H9 (cell line): ENCODE data around the gene SWAP70. TPM values are rescaled to one million over a fixed set of nuclear protein-coding genes. Genes with fewer than 3 reads are reported as not detected.

Source experiments
- DNase-seq: peaks from one replicate; pipeline ENCODE4 v3.0.0-alpha.2; 2017
- H2AFZ ChIP-seq: one replicate; pipeline ENCODE4 v1.6.1; 2013; ENCODE audit warnings: mild to moderate bottlenecking, low read length, control low read depth, moderate library complexity
- H2AK5ac ChIP-seq: 2 replicates; pipeline ENCODE4 v1.6.1; 2013; ENCODE audit warnings: low read length, control low read depth, mixed read lengths; ENCODE audit not compliant: insufficient read length
- H2BK120ac ChIP-seq: one replicate; pipeline ENCODE4 v1.6.1; 2013; ENCODE audit warnings: low read depth, mild to moderate bottlenecking, low read length, control low read depth, inconsistent platforms; ENCODE audit not compliant: poor library complexity, severe bottlenecking
- H2BK12ac ChIP-seq: 2 replicates; pipeline ENCODE4 v1.6.1; 2013; ENCODE audit warnings: low read length, control low read depth, mixed read lengths, low read depth; ENCODE audit not compliant: insufficient read length
- H2BK15ac ChIP-seq: 2 replicates; pipeline ENCODE4 v1.6.1; 2013; ENCODE audit warnings: low read depth, low read length, control low read depth
- H2BK20ac ChIP-seq: one replicate; pipeline ENCODE4 v1.6.1; 2013; ENCODE audit warnings: low read depth, mild to moderate bottlenecking, low read length, control low read depth, inconsistent platforms; ENCODE audit not compliant: poor library complexity, severe bottlenecking
- H2BK5ac ChIP-seq: 2 replicates; pipeline ENCODE4 v1.6.1; 2013; ENCODE audit warnings: low read length, control low read depth, mixed read lengths; ENCODE audit not compliant: insufficient read length
- H3K14ac ChIP-seq: 2 replicates; pipeline ENCODE4 v1.6.1; 2013; ENCODE audit warnings: low read length, control low read depth; ENCODE audit not compliant: insufficient read depth
- H3K18ac ChIP-seq: 2 replicates; pipeline ENCODE4 v1.6.1; 2013; ENCODE audit warnings: low read depth, mild to moderate bottlenecking, mixed read lengths, low read length, control low read depth; ENCODE audit not compliant: insufficient read length
- H3K23ac ChIP-seq: 2 replicates; pipeline ENCODE4 v1.6.1; 2013; ENCODE audit warnings: low read length, control low read depth, mixed read lengths, low read depth; ENCODE audit not compliant: insufficient read length
- H3K23me2 ChIP-seq: 2 replicates; pipeline ENCODE4 v1.6.1; 2013; ENCODE audit warnings: low read depth, mild to moderate bottlenecking, mixed read lengths, low read length, control low read depth; ENCODE audit not compliant: insufficient read length, poor library complexity, severe bottlenecking
- H3K27ac ChIP-seq: 2 replicates; pipeline ENCODE4 v1.5.1; 2013; ENCODE audit warnings: low read length, control low read depth, mixed read lengths, low read depth; ENCODE audit not compliant: insufficient read length
- H3K27me3 ChIP-seq: 2 replicates; pipeline ENCODE4 v1.6.1; 2013; ENCODE audit warnings: low read length, control low read depth, inconsistent platforms; ENCODE audit not compliant: insufficient read depth
- H3K4ac ChIP-seq: 2 replicates; pipeline ENCODE4 v1.6.1; 2013; ENCODE audit warnings: low read depth, mild to moderate bottlenecking, control low read depth, inconsistent platforms, low read length, moderate library complexity
- H3K4me1 ChIP-seq: 2 replicates; pipeline ENCODE4 v1.6.1; 2013; ENCODE audit warnings: low read length, control low read depth, inconsistent platforms; ENCODE audit not compliant: insufficient read depth
- H3K4me2 ChIP-seq: 2 replicates; pipeline ENCODE4 v1.6.1; 2013; ENCODE audit warnings: low read length, control low read depth, mixed read lengths; ENCODE audit not compliant: insufficient read length, insufficient read depth
- H3K56ac ChIP-seq: 2 replicates; pipeline ENCODE4 v1.6.1; 2013; ENCODE audit warnings: low read depth, mild to moderate bottlenecking, mixed read lengths, low read length, control low read depth; ENCODE audit not compliant: insufficient read length
- H3K79me1 ChIP-seq: 2 replicates; pipeline ENCODE4 v1.6.1; 2013; ENCODE audit warnings: low read depth, mild to moderate bottlenecking, moderate library complexity, low read length, control low read depth, inconsistent platforms; ENCODE audit not compliant: insufficient read depth, poor library complexity, severe bottlenecking
- H3K79me2 ChIP-seq: 2 replicates; pipeline ENCODE4 v1.6.1; 2013; ENCODE audit warnings: low read length, control low read depth, inconsistent platforms; ENCODE audit not compliant: insufficient read depth
- H3K9ac ChIP-seq: 2 replicates; pipeline ENCODE4 v1.6.1; 2013; ENCODE audit warnings: low read length, control low read depth, mixed read lengths; ENCODE audit not compliant: insufficient read length; ENCODE audit errors: extremely low read depth
- H3K9me3 ChIP-seq: one replicate; pipeline ENCODE4 v1.6.1; 2013; ENCODE audit warnings: low read depth, low read length, inconsistent platforms; ENCODE audit not compliant: control insufficient read depth
- H3T11ph ChIP-seq: one replicate; pipeline ENCODE4 v1.6.1; 2013; ENCODE audit warnings: mild to moderate bottlenecking, low read length, control low read depth, inconsistent platforms
- H4K20me1 ChIP-seq: one replicate; pipeline ENCODE4 v1.6.1; 2013; ENCODE audit not compliant: control insufficient read depth, insufficient read length, insufficient read depth
- H4K5ac ChIP-seq: 2 replicates; pipeline ENCODE4 v1.6.1; 2013; ENCODE audit warnings: low read depth, mild to moderate bottlenecking, mixed read lengths, low read length, control low read depth; ENCODE audit not compliant: insufficient read length
- H4K8ac ChIP-seq: replicated peaks from 2 replicates; pipeline ENCODE4 v1.6.1; 2013; ENCODE audit warnings: low read length, control low read depth, mixed read lengths, low read depth; ENCODE audit not compliant: insufficient read length
- H4K91ac ChIP-seq: 2 replicates; pipeline ENCODE4 v1.6.1; 2013; ENCODE audit warnings: low read depth, mild to moderate bottlenecking, moderate library complexity, mixed read lengths, low read length, control low read depth; ENCODE audit not compliant: insufficient read length
- H3K27ac Mint-ChIP-seq, 3 experiments: 2 replicates in 2 of 3; 3 replicates in 1 of 3; pipeline ENCODE4 v1.8.0; 2020 to 2021; ENCODE audit warnings: mixed read lengths in 3 of 3, mild to moderate bottlenecking in 1 of 3, moderate library complexity in 1 of 3
- H3K27me3 Mint-ChIP-seq: 2 replicates; pipeline ENCODE4 v1.8.0; 2021; ENCODE audit warnings: low read depth, mild to moderate bottlenecking, moderate library complexity, mixed read lengths
- H3K36me3 Mint-ChIP-seq, 3 experiments: 2 replicates in 2 of 3; 3 replicates in 1 of 3; pipeline ENCODE4 v1.8.0; 2020 to 2021; ENCODE audit warnings: low read depth in 3 of 3, mixed read lengths in 3 of 3; ENCODE audit not compliant: insufficient read depth in 1 of 3
- H3K4me1 Mint-ChIP-seq, 2 experiments: 2 replicates each; pipeline ENCODE4 v1.8.0; 2020; ENCODE audit warnings: mixed read lengths in 2 of 2
- H3K4me3 Mint-ChIP-seq, 2 experiments: 2 replicates in 1 of 2; 3 replicates in 1 of 2; pipeline ENCODE4 v1.8.0; 2020 to 2021; ENCODE audit warnings: mild to moderate bottlenecking in 2 of 2, mixed read lengths in 2 of 2, moderate library complexity in 1 of 2
- H3K9me3 Mint-ChIP-seq, 2 experiments: 2 replicates in 1 of 2; 3 replicates in 1 of 2; pipeline ENCODE4 v1.8.0; 2020; ENCODE audit warnings: mild to moderate bottlenecking in 2 of 2, mixed read lengths in 2 of 2, moderate library complexity in 1 of 2
- CTCF ChIP-seq: fragments of 200-600 bp; sonication (generic); conservative IDR thresholded peaks from 3 replicates; pipeline ENCODE4 v1.8.0; 2021; ENCODE audit warnings: antibody characterized with exemption, mild to moderate bottlenecking
- WGBS: extraction: QIAGEN DNeasy Blood & Tissue Kit; methylation state at CpG from one replicate; pipeline ENCODE4 v1.1.7; 2013; ENCODE audit warnings: missing lambda C conversion rate, low lambda C conversion rate, mixed read lengths; ENCODE audit not compliant: insufficient read length; ENCODE audit errors: extremely low coverage; 5-methylcytosine and 5-hydroxymethylcytosine counted together
- total RNA-seq: library from RNA; stranded (reverse); gene quantifications from 2 replicates; pipeline ENCODE4 v1.2.1, GENCODE V29; 2021

The SWAP70 gene
- total RNA-seq, 1 experiment from 2014 or later, result 34.4 TPM

DNA sequence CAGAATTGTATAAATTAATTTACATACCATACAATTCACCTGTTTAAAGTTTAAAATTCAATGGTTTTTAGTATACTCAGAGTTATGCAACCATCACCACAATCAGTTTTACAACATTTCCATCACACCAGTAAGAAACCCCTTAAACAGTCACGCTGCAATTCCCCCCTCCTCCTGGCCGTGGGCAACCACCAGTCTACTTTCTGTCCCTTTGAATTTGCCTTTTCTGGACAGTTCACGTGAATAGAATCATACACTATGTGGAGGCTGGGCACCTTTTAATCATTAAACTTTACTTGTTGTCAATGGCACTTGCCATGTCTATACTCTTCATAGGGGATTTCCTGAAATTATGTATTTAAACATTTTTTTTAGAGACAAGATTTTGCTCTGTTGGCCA, 20.1 kb upstream of the SWAP70 start:
- Mint-ChIP-seq H3K4me1 (peaks cover 4 to 7% of the 10 kb centered on the region in 2 experiments), H3K36me3 (peaks cover 0 to 9% (median 4%) of the 10 kb centered on the region in 3 experiments; a peak in 3 of 7 replicates), H3K9me3 (peaks cover 9 to 10% of the 10 kb centered on the region in 2 experiments; a peak in 4 of 5 replicates), H3K27ac (no peak overlapping the region), H3K4me3 (no peak overlapping the region), H3K27me3 (no peaks in the 10 kb centered on the region)
- Histone ChIP-seq H3K27ac (no peak overlapping the region), H3K79me2 (no peaks in the 10 kb centered on the region), H4K20me1 (no peaks in the 10 kb centered on the region), H3K4me1 (no peaks in the 10 kb centered on the region), H2BK5ac (no peak overlapping the region), H3K9me3 (no peaks in the 10 kb centered on the region), H4K91ac (no peak overlapping the region), H4K5ac (no peak overlapping the region), H4K8ac (no peak overlapping the region), H2AFZ (no peak overlapping the region), H3K23me2 (no peaks in the 10 kb centered on the region), H3K56ac (no peak overlapping the region), H3K79me1 (no peaks in the 10 kb centered on the region), H2BK15ac (no peak overlapping the region), H2BK12ac (no peak overlapping the region), H3T11ph (no peak overlapping the region), H3K4me2 (no peak overlapping the region), H2BK20ac (no peak overlapping the region), H3K27me3 (no peaks in the 10 kb centered on the region), H3K14ac (no peak overlapping the region), H3K9ac (no peak overlapping the region), H2AK5ac (no peak overlapping the region), H3K18ac (no peak overlapping the region), H2BK120ac (no peak overlapping the region), H3K4ac (no peak overlapping the region), H3K23ac (no peak overlapping the region)
- no peak for DNase-seq
- no peak for TF ChIP-seq CTCF
- whole genome bisulfite sequencing, result no CpG with 5 or more reads among the region's 3 CpGs
